ENCODE data around the gene TKFC.

The TKFC gene

GRCh38 chr11:61307354-61307753, 25.7 kb upstream of the TKFC start:
- TF ChIP-seq CTCF (conservative IDR thresholded peaks at IDR 0.05; ENCODE audit: low read length), result no peak
- TF ChIP-seq EZH2phosphoT487 (IDR thresholded peaks at IDR 0.05; ENCODE audit: borderline replicate concordance), result no peak
- H3K9ac ChIP-seq (ENCODE audit: low read depth, low read length, poor library complexity, severe bottlenecking), result no peak overlapping the region
- H3K4me1 ChIP-seq (ENCODE audit: insufficient read depth, low read length, poor library complexity, severe bottlenecking), result no peaks in the 10 kb centered on the region
- no peaks in the 10 kb centered on the region for H3K9me2 ChIP-seq (replicated peaks; ENCODE audit: low read depth, low read length)
- no peaks in the 10 kb centered on the region for H3K9me3 ChIP-seq (ENCODE audit: insufficient read depth, low read depth, low read length)
- no peak overlapping the region for H3K4me2 ChIP-seq (ENCODE audit: low read depth, low read length, poor library complexity, severe bottlenecking)
- no peaks in the 10 kb centered on the region for H3F3A ChIP-seq (ENCODE audit: low read depth)
- H2AFZ ChIP-seq (ENCODE audit: low read length), result no peak overlapping the region
- no peaks in the 10 kb centered on the region for H3K27me3 ChIP-seq (ENCODE audit: insufficient read depth, low read length, poor library complexity, severe bottlenecking)
- no peaks in the 10 kb centered on the region for H4K20me1 ChIP-seq (ENCODE audit: insufficient read depth, low read length, poor library complexity, severe bottlenecking)
- no peaks in the 10 kb centered on the region for H3K79me2 ChIP-seq (ENCODE audit: insufficient read depth, low read length)
- peaks cover 96% of the 10 kb centered on the region for H3K36me3 ChIP-seq (ENCODE audit: insufficient read depth, low read length)
- H3K4me3 ChIP-seq (ENCODE audit: low read length, poor library complexity, severe bottlenecking), result no peak overlapping the region

DNA sequence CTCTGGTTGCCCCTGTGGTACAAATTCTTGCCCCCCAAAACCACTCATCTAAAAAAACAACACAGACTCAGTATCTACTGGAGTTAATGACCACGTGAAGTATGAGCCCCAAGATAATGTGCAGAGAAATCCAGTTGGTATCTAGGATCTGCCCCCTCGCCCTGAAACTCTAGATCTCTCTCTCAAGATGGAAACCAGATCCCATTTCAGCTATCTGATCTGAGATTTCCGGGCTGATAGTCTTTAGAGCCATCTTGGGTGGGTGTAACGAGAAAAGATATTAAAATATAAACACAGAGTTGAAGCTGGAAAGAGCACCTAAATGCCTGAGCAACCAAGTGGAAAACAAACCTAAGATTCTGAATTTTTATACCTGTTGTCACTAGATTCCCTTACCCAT, 23.9 kb upstream of the TKFC start:
- no peaks in the 10 kb centered on the region for H4K20me1 ChIP-seq (ENCODE audit: insufficient read depth, low read length, poor library complexity, severe bottlenecking)
- H3K9me3 ChIP-seq (ENCODE audit: insufficient read depth, low read depth, low read length), result no peaks in the 10 kb centered on the region

GRCh38 chr11:61309739-61310138, 23.3 kb upstream of the TKFC start:
- no peaks in the 10 kb centered on the region for H3K4me1 ChIP-seq (ENCODE audit: insufficient read depth, low read length, poor library complexity, severe bottlenecking)
- H3K9me3 ChIP-seq (ENCODE audit: insufficient read depth, low read depth, low read length), result no peaks in the 10 kb centered on the region
- H3K4me3 ChIP-seq (ENCODE audit: low read length, poor library complexity, severe bottlenecking), result no peak overlapping the region
- no peak overlapping the region for H3K9ac ChIP-seq (ENCODE audit: low read depth, low read length, poor library complexity, severe bottlenecking)
- no peaks in the 10 kb centered on the region for H4K20me1 ChIP-seq (ENCODE audit: insufficient read depth, low read length, poor library complexity, severe bottlenecking)
- no peaks in the 10 kb centered on the region for H3F3A ChIP-seq (ENCODE audit: low read depth)
- no peaks in the 10 kb centered on the region for H3K9me2 ChIP-seq (replicated peaks; ENCODE audit: low read depth, low read length)
- no peak overlapping the region for H3K4me2 ChIP-seq (ENCODE audit: low read depth, low read length, poor library complexity, severe bottlenecking)
- TF ChIP-seq EZH2phosphoT487 (IDR thresholded peaks at IDR 0.05; ENCODE audit: borderline replicate concordance) (no peak), CTCF (conservative IDR thresholded peaks at IDR 0.05; ENCODE audit: low read length) (no peak)
- H3K27me3 ChIP-seq (ENCODE audit: insufficient read depth, low read length, poor library complexity, severe bottlenecking), result no peaks in the 10 kb centered on the region
- H3K36me3 ChIP-seq (ENCODE audit: insufficient read depth, low read length), result peaks cover 98% of the 10 kb centered on the region; the same call in 1 of the 2 replicates
- no peaks in the 10 kb centered on the region for H3K79me2 ChIP-seq (ENCODE audit: insufficient read depth, low read length)
- H2AFZ ChIP-seq (ENCODE audit: low read length), result no peak overlapping the region

More for the DNA sequence above, 23.9 kb upstream of the TKFC start:
- no peak overlapping the region for H3K4me2 ChIP-seq (ENCODE audit: low read depth, low read length, poor library complexity, severe bottlenecking)
- no peak overlapping the region for H3K4me3 ChIP-seq (ENCODE audit: low read length, poor library complexity, severe bottlenecking)
- H3K36me3 ChIP-seq (ENCODE audit: insufficient read depth, low read length), result peaks cover 97% of the 10 kb centered on the region; the same call in 1 of the 2 replicates
- H3K79me2 ChIP-seq (ENCODE audit: insufficient read depth, low read length), result no peaks in the 10 kb centered on the region
- no peak overlapping the region for H3K9ac ChIP-seq (ENCODE audit: low read depth, low read length, poor library complexity, severe bottlenecking)
- TF ChIP-seq CTCF (conservative IDR thresholded peaks at IDR 0.05; ENCODE audit: low read length), result no peak
- no peak for TF ChIP-seq EZH2phosphoT487 (IDR thresholded peaks at IDR 0.05; ENCODE audit: borderline replicate concordance)
- H3F3A ChIP-seq (ENCODE audit: low read depth), result no peaks in the 10 kb centered on the region
- H3K27me3 ChIP-seq (ENCODE audit: insufficient read depth, low read length, poor library complexity, severe bottlenecking), result no peaks in the 10 kb centered on the region
- no peaks in the 10 kb centered on the region for H3K4me1 ChIP-seq (ENCODE audit: insufficient read depth, low read length, poor library complexity, severe bottlenecking)
- no peak overlapping the region for H2AFZ ChIP-seq (ENCODE audit: low read length)
- H3K9me2 ChIP-seq (replicated peaks; ENCODE audit: low read depth, low read length), result no peaks in the 10 kb centered on the region

All from Loucy (cell line).